ENCODE results near the gene ULK3.
A peak's percentile ranks its signal among the peaks of the same experiment; 100 is the strongest.
"Not testable (repeated sequence)": the region's sequence is repeated elsewhere in the genome, so short reads cannot be mapped to it uniquely, and the experiment has no call there.

ULK3 gene, protein sequence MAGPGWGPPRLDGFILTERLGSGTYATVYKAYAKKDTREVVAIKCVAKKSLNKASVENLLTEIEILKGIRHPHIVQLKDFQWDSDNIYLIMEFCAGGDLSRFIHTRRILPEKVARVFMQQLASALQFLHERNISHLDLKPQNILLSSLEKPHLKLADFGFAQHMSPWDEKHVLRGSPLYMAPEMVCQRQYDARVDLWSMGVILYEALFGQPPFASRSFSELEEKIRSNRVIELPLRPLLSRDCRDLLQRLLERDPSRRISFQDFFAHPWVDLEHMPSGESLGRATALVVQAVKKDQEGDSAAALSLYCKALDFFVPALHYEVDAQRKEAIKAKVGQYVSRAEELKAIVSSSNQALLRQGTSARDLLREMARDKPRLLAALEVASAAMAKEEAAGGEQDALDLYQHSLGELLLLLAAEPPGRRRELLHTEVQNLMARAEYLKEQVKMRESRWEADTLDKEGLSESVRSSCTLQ

DNA sequence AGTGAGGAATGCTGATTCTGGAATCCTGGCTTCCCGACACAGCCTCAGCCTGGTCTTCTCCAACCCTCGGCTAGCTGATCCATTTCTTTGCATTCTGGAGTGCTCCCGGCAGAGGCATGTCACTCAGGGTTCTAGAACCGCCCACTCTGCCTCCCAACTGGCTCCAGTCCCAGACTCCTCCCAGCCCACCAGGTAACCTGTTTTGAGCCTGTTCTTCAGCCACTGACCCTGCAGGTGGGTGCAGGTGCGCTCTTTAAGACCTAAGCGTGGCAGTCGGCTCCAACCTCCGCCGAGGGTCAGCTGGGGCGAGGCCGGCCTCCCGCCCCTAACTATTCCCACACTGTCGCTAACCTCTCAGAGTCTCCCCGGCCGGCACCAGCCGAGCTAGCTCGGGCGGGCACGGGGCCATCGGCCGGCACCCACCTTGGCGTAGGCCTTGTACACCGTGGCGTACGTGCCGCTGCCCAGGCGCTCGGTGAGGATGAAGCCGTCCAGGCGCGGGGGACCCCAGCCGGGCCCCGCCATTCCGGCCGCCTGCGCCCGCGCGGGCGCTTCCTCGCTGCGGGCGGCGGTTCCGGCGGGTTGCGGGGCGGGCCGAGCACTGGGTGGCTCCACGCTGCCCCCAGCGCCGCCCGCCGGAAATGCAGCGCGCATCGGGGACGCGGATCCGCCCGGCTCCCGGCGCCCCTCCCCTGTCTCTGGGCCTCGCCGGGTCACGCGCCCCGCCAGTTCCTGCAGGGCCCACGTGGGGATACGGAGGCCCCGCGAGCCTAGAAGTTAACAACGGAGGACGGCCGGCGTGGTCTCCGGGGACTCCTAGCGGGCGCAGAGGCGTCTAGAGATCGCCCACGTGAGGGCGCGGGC is at the start of gene ULK3:
ULK3 (minus strand) TSS at position 576 of the 864 bp plus-strand sequence; CDS start at position 525, 51 bp downstream.
- peak; percentile 94 for DNase-seq

DNA sequence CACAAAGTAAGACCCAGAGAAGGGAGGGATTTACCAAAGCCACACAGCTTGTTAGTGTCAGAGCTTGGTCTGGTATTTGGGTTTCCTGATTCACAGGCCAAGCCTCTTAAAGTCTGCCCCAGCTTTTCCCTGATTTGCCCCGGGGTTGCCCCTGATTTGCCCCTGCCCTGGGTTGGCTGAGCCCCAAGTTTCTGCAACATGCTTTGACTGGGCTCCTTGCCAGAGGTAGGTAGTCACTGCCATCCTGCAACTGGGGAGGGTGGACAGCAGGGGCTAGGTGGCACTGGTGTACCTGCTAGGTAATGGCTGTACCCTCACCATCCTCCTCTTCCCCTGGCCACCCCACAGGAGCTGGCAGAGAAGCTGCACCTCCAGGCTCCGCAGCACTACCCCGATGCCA is 49.4 kb upstream of the ULK3 start:
- DNase-seq = no peak

DNA sequence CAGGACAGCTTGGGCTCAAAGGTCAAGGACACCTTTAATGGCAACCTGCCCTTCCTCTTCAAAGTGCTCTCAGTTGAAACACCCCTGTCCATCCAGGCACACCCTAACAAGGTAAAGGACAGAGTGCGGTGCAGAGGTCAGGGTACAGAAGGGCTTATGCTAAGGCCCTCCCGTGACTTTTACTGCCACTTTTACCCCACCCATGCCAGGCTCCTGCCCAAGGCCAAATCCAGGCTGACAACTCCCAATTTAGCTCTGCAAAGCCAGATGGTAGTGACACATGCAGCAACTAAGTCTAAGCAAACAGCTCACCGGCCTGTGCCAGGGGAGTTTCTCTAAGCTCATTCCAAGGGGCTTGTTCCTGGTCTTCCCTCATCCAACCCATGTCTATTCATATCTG is 48.5 kb upstream of the ULK3 start:
- no peak for DNase-seq

DNA sequence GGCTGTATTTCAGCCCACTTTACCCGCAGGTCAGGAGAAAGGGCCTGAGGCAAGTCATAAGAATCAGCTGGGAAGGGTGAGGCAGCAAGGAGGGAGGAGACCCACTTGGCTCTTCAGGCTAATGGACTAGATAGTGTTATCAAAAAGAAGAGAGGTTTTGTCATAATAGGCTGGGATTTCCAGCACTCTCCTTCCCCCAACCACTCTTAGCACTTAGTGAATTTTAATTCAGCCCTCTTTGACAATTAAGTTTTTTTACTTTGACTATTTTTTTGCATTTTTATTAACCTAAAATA is 47.7 kb upstream of the ULK3 start:
- DNase-seq = no peak

GRCh38 chr15:74889883-74890664 is 47.1 kb upstream of the ULK3 start, which contains the start of gene MPI:
Gene MPI, plus strand, starts transcription at chr15:74890042. Its CDS starts 32 bp downstream, at chr15:74890074.
- peak; percentile 87 for DNase-seq

DNA sequence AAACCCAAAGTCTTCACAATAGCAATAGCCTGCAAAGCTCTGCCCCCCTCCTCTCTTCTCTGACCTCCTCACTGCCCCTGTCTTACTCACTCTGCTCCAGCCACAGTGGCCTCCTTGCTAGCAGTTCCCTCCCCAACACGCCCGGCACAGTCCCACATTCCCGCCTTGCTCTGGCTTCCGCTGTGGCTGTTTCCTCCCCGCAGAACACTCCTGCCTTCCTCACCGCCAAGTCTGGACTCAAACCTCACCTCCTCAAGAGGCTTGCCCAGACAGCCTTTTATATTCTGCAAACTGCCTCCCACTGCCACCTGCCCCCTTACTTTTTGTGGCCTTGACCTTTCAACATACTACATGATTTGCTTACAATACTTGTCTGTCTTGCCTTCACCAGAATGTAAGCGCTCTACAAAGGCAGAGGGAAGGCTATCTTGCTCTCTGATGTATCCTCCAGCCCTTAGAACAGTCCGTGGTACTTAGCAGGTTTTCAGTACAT is 46.5 kb upstream of the ULK3 start:
- DNase-seq = peak; percentile 15

DNA sequence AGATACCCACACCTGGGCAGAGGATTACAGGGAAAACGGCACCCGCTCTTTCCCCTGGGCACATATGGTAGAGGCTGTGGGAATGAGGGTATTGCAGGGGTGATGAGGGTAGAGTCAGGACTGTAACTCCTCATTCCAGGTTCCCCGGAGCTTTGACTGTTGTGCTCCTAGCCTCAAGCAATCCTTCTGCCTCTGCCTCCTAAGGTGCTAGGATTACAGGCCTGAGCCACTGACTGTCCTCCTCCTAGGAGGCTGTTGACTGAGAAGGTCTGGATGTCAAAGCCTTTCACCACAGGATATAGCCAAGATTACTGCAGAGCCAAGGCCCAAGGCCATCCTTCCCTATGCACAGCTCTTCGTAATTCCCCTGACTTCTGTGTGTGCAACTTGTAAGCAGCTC is 45.8 kb upstream of the ULK3 start:
- no peak for DNase-seq

GRCh38 chr15:74887537-74888193 is 44.7 kb upstream of the ULK3 start:
- not testable (repeated sequence) for DNase-seq

DNA sequence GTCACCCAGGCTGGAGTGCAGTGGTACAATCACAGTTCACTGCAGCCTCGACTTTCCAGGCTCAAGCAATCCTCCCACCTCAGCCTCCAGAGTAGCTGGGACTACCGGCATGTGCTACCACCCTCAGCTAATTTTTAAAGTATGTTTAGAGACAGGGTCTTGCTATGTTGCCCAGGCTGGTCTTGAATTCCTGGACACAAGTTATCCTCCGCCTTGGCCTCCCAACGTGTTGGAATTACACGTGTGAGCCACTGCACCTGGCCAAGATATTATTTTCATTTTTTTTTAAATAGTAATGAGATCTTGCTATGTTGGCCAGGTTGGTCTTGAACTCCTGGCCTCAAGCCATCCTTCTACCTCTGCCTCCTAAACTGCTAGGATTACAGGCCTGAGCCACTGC is 42.5 kb upstream of the ULK3 start:
- no peak for DNase-seq

DNA sequence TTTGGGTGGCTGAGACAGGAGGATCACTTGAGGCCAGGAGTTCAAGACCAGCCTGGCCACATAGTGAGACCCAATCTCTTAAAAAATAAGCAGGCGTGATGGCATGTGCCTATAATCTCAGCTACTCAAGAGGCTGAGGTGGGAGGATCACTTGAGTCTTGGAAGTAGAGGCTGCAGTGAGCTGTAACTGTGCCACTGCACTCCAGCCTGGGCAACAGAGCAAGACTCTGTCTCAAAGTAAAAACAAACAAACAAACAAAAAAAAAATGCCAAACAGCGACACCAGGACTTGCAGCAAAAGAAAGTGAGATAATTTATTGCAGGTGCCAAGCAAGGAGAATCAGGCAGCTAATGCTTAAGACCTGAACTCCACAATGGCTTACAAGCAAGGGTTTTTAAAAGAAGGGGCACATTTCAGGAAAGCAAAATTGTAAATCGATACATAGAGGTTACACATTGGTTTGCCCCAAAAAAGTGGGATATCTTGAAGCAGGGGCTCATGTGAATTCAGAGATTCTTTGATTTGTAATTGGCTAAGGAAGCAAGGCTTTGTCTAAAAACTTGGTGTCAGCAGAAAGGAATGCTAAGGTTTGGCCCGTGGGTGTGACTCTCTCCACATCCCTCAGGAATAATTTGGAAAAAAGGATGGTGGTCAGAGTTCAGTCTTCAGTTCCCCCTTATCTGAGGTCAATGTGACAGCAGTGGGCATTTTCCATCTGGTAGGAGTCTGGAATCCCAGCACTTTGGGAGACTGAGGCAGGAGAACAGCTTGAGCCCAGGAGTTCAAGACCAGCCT is 41.7 kb upstream of the ULK3 start:
- DNase-seq = no peak

GRCh38 chr15:74882528-74882927 is 39.6 kb upstream of the ULK3 start:
- DNase-seq = no peak

GRCh38 chr15:74878273-74878672 is 35.3 kb upstream of the ULK3 start:
- no peak for DNase-seq

GRCh38 chr15:74873756-74874424 is 30.9 kb upstream of the ULK3 start:
- DNase-seq = no peak

DNA sequence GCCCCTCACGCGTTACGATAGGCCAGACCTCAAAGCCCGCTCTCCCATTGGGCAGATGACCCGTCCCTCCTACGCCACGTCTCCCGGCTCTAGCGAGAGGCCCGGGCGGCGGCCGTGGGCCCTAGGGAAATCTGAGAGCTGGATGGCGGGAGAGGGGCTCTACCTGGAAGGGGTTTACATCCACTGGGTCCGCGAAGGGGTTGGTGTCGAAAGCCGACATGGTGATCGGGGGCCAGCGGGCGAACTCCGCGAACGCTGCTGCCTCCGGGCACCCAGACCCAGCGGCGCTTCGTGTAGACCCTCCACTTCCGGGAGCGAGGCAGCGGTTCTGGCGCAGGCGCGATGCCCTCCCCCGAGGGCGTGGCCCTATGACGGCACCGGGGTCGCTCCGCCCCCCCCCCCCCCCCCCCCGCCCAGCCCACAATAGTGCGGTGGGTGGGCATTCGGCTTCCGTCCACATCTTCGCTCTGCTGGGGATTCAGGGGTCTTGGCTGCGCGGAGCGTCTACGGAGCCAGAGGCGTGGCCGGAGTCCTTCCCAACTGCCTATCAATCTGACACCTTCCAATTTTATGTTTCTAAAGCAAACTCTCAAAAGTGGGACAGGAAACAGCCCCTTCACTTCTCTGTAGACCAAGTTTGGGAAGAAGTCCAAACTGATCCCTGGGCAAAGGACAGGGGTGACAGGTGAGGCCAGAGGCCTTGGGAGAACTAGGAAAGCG is 30.2 kb upstream of the ULK3 start, which contains the start of gene SCAMP2:
SCAMP2 (minus strand) TSS at position 330 of the 720 bp plus-strand sequence; CDS start at position 220, 110 bp downstream.
- peak; percentile 85 for DNase-seq

DNA sequence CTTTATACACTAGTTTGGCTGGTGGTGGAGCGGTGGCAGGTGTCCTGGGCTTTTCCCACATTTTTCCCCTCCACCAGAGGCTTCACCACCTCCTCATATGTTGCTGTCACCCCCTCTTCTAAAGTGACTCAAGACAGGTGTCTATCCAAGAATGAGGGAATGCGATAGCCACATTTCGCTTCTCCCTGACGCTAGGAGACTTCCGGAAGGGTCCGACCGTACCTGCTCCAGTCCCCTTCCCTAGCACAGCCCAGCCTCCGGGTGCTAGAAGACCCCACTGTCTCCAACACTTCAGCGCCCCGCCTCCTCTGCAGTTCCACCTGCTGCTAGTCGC is 29.7 kb upstream of the ULK3 start:
- no peak for DNase-seq

GRCh38 chr15:74870436-74871215 is 27.7 kb upstream of the ULK3 start:
- no peak for DNase-seq

DNA sequence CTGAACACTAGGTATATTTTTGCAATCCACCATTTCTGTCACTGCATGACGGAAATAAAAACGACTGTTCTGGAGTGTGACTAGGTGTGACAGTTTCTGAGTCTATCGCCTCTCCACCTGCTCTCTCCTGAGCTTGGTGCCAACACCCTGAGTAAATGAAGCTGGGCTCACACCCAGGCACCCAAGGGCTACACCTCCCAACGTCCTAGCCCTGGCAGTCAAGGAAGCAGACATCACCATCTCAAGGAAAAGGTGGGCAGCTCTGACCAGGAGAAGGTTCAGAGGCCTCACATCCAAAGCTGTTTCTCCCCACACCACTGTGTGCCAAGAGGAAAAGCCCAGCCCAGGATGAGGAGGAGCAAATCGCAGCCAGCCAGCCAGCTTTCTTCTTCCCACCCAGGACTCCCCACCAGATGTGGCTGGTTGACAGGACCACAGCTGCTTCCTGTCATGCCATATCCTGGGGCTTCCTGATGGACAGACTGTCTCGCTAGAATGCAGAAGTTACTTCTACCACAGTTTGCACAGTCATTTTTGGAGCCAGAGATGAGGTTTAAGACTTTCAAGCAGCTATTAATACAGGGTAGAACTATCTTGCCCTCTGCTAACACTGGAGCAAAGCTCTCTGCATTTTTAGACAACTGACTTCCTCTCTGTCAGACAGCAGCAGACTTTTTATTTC is 26.9 kb upstream of the ULK3 start:
- peak; percentile 10 for DNase-seq

GRCh38 chr15:74869372-74869725 is 26.4 kb upstream of the ULK3 start:
- DNase-seq = no peak

DNA sequence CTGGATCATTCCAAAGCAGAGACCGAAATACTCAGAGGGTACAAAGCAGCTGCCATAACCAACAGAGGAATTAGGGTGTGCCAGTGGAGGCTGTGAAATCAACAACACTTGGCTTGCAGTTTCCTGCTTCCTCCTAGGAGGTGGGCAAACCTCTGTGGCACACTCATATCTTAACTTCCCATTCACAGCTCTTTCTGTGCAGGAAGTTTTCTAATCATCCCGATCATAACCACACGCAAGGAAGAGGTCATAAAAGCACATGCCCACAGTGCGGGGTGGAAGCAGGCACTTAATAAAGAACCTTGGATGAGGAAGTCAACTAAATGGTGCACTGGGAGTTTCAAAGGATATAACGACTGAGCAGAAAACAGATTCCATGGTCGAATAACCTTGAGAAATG is 25.1 kb upstream of the ULK3 start:
- no peak for DNase-seq

Data from stimulated activated CD4-positive, alpha-beta T cell treated with anti-CD3 and anti-CD28 coated beads, Interleukin-4, amount 100 ng/mL, for 1 hour (primary cell).